HT1080 (cell line): ENCODE results near the gene KCNT1. TPM values are rescaled to one million over a fixed set of nuclear protein-coding genes. Genes with fewer than 3 reads are reported as not detected.

ENCODE experiments used
- DNase-seq: peaks from one replicate; pipeline ENCODE4 v3.0.0-alpha.2; 2015; ENCODE audit warnings: low read depth
- total RNA-seq: library from RNA; depleted of rRNA; stranded (reverse); fragments of >200 nt; shearing (Covaris generic); gene quantifications from 2 replicates; pipeline ENCODE4 v1.2.3, GENCODE V29; 2014

The KCNT1 gene
- total RNA-seq, 1 experiment from 2014 or later = not detected

GRCh38 chr9:135744333-135745070, 42.5 kb downstream of the KCNT1 start:
- no peak for DNase-seq

GRCh38 chr9:135745189-135745588, 43.2 kb downstream of the KCNT1 start:
- no peak for DNase-seq

- DNase-seq = no peak
Observed at GRCh38 chr9:135745686-135746324, 43.8 kb downstream of the KCNT1 start.

DNA sequence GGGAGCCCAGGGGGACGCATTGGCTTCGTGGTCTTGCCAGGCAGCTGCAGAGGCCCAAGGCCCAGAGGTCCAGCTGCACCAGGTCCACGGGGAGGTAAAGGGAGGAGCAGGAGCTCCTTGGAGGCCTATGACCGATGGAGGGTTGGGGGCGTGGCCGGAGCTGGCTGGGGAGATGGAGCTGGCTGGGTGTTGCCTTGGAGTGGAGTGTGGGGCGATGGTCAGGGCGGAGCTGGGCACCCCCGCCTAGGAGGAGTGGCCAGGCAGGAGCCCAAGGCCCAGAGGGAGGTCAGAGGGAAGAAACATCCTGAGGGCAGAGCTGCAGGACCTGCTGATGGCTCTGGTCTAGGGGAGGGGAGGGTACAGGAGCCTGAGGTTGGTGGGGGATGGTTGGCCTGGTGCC, 44.6 kb downstream of the KCNT1 start:
- DNase-seq = no peak

- DNase-seq = no peak
Observed at GRCh38 chr9:135747311-135747710, 45.3 kb downstream of the KCNT1 start.

DNA sequence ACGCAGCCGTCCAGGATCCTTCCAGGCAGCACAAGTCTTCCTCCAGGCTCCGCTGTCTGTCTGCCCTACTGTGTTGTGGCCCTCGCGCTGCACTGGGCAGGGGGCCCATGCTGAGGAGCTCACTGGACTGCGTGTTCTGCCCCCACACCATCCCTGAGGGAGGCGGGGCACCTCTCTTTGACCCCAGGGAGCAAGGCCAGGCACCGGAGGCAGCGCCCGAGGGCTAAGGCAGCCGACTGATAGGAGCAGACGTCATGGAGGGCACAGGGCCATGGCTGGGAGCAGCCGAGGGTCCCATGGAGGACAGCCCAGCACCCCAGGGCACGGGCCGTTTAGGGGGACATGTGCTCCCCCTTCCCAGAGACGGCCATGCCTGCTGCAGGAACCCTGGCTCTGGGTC, 46.7 kb downstream of the KCNT1 start:
- DNase-seq = no peak

DNA sequence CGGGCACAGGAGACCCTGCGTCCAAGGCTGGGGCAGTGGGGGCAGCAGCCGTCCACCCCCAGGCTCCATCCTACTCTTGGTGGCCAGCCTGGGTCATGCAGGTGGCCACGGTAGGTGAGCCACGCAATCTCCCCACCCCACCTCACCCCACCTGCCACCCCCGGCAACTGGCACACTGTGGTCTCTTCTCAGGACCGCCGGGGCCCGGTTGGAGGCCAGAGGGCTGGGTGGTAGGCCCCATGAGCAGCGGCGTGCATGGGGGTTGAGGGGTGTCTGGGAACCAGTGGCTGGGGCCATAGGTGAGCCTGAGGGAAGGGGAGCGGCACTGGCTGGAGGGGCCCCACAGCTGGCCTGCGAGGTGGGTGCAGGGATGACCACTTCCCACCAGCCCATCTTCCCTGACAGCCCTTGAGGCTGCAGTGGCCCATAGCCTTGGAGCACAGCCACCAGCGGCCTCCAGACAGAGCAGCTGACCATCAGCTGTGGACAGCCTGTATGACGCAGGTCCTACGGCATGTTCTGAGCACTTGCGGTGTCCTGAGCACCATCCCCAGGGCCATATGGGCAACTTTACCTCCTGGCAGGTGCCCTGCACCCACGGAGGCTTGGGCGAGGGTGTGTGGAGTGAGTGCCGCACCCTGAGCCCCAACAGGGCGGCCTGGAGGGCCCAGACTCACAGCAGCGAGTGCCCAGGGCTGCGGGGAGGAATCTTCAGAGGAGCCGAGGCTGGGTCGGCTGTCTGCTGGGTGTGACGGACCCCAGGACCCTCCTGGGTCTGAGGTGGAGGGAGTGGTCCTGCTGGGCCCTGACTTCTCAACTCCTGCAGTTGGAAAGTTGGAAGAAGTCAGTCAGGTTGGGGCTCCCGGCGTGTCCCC, 47.4 kb downstream of the KCNT1 start:
- no peak for DNase-seq

GRCh38 chr9:135750786-135751185, 48.8 kb downstream of the KCNT1 start:
- DNase-seq = no peak

GRCh38 chr9:135751501-135751900, 49.5 kb downstream of the KCNT1 start:
- DNase-seq = no peak

DNA sequence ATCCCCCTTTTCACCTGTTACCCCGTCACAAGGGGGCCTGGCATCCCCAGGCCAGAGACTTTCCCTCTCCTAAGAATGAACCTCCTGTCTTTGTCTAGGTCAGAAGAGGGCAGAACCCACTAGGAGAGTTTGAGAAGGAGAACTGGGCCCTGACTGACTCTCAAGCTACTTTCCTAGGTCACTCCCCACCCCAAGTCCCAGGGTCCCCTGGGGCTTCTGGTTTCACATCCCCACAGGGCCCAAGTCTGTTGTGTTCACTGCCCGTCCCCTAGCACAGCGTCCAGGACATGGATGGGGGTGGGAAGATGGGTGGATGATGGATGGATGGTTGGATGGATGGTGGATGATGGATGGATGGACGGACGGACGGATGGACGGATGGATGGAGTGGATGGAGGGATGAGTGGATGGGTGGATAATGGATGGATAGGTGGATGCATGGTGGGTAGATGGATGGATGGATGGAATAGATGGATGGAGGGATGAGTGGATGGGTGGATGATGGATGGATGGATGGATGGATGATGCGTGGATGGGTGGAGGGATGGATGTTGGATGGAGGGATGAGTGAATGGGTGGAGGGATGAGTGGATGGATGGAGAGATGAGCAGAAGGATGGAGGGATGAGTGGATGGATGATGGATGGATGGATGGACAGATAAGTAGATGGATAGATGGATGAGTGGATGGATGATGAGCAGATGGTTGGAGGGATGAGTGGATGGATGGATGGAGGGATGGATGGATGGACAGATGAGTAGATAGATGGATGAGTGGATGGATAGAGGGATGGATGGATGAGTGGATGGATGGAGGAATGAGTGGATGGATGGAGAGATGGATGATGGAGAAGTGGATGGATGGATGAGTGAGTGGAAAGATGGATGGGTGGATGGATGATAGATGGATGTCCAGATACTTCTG, 50.6 kb downstream of the KCNT1 start:
- no peak for DNase-seq

DNA sequence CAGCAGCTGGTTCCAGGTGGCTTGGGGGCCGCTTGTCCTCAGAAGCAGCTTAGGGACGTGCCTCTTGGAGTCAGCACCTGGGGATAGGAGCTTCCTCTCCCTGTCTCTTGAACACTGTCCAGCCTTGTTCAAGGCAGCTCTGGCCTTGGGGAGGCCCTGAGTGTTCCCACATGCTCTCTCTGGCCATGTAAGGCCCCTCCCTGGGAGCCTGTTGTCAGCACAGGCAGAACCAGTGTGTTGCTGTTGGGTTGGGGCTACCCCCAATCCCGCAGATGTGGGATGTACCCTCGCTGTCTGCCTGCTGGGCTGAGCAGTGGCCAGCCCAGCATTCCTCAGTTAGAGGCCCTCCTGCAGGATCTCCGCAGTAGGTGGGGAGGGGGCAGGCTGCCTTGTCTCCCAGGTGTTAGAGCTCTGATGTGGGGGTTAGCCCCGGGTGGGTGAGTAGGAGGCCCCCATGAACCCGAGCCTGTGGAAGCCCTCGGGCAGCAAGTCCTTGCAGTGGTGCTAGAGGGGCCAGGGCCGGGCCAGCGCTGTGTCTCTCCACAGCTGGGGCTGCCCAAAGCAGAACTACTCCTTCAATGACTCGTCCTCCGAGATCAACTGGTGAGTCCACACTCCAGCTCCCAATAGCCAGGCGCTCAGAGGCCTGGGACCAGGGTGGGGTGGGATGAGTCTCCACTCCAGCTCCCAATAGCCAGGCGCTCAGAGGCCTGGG, 51.6 kb downstream of the KCNT1 start:
- DNase-seq = no peak

DNA sequence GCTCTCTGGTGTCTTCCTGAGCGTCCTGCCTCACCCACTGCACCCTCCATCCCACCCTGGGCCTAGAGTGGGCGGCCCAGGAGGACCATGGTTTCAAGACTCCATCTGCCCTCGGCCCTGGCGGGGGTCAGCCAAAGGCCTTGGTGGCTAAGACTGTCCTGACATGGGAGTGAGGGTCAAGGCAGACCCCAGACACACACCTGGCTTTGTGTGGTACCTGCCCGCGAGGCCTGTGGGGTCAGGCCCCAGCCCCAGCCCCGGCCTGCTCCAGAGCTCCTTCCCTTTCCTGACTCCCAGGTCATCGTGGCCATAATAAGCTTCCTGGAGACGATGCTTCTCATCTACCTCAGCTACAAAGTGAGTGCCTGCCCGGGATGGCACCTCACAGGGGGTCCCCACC, 54.6 kb downstream of the KCNT1 start:
- DNase-seq = no peak

DNA sequence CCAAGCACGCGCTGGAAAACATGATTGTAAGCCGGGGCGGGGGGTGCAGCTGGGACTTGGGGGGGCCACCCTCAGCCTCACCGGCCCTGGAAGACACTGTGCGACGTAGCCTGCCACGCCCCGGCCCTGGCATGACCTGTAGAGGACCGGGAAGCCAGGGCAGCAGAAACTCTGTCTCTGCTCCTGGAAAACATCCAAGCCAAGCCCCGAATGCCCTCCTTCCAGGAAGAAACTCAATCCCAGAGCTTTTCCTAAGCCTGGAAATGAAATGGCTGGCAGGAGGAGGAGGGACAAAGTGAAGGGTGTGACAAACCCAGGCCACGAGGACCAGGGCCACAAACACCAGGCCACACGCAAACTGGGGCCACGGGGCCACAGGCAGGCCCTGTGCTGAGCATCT, 55.4 kb downstream of the KCNT1 start:
- DNase-seq = no peak

- DNase-seq = no peak
Observed at GRCh38 chr9:135758056-135758455, 56.1 kb downstream of the KCNT1 start.

- no peak for DNase-seq
Observed at GRCh38 chr9:135758870-135759269, 56.9 kb downstream of the KCNT1 start.

DNA sequence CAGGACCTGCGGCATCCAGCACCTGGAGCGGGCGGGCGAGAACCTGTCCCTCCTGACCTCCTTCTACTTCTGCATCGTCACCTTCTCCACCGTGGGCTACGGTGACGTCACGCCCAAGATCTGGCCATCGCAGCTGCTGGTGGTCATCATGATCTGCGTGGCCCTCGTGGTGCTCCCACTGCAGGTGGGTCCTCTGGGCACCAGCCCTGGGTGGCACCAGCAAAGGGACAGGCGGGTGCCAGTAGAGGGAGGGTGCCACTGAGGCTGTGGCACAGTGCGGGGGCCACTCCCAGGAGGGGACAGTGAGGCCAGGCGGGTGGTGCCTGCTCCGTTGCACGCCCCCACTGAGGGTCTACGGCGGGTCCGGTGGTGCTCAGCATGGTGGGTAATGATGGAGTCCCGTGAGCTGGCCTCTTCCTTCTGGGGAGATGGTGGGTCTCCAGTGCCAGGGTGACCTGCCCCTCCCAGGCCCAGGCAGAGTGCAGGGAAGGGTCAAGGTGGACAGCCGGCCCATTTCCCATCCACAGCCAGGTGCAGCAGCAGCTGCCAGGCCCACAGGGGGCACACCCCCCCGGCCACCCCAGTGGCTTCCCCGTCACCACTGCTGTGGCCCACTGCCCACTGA, 57.8 kb downstream of the KCNT1 start:
- DNase-seq = no peak

- DNase-seq = no peak
Observed at GRCh38 chr9:135760465-135760864, 58.5 kb downstream of the KCNT1 start.

- DNase-seq = no peak
Observed at GRCh38 chr9:135761150-135761844, 59.3 kb downstream of the KCNT1 start.

DNA sequence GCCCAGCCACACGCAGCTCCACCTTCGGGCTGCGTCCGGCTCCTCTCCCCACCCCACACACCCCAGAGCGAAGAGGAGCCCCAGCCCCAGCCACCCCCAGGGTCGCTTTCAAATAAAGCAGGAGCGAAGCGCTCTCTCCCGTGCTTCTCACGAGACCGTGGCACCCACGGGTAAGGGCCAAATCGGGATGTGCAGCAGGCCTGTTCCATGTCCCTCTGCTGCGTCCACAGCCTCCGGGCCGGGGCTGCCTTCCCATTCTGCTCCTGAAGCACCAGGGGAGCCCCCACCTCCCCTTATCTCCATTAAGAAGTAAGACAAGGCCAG, 59.8 kb downstream of the KCNT1 start:
- no peak for DNase-seq

DNA sequence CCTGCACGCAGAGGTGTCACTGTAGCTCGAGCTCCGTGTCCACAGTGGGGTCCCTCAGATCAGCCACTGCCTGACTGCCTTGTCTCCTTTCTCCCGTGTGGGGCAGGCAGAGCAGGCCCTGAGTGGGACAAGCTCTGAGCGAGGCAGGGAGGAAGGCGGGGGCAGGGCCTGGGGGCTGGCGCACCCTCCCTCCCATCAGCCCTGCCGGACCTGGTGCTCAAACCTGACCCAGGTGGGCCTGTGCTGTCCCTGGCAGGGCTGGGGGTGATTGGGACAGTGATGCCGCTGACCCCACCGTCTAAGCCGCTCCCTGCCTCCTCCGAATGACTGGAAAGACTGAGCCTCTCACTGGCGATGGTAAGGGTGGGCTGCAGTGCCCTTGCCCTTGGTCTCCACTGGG, 60.9 kb downstream of the KCNT1 start:
- DNase-seq = no peak
